GM21825 (cell line): ENCODE data around the gene DUS2.
"Not testable (repeated sequence)": the region's sequence is repeated elsewhere in the genome, so short reads cannot be mapped to it uniquely, and the experiment has no call there.

Experiments
- ATAC-seq: cut with Tn5 transposase; IDR thresholded peaks from one replicate; pipeline ENCODE4 v1.9.1; 2021; ENCODE audit warnings: mild to moderate bottlenecking, moderate library complexity; ENCODE audit not compliant: unreplicated experiment

Gene DUS2

DNA sequence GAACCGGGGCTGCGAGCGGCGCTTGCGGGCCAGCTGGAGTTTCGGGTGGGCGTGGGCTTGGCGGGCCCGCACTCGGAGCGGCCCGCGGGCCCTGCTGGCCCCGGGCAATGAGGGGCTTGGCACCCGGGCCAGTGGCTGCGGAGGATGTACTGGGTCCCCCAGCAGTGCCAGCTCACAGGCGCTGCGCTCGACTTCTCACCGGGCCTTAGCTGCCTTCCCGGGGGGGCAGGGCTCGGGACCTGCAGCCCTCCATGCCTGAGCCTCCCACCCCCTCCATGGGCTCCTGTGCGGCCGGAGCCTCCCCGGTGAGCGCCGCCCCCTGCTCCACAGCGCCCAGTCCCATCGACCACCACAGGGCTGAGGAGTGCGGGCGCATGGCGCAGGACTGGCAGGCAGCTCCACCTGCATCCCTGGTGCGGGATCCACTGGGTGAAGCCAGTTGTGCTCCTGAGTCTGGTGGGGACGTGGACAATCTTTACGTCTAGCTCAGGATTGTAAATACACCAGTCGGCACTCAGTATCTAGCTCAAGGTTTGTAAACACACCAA, 24.8 kb upstream of the DUS2 start:
- ATAC-seq, result not testable (repeated sequence)

DNA sequence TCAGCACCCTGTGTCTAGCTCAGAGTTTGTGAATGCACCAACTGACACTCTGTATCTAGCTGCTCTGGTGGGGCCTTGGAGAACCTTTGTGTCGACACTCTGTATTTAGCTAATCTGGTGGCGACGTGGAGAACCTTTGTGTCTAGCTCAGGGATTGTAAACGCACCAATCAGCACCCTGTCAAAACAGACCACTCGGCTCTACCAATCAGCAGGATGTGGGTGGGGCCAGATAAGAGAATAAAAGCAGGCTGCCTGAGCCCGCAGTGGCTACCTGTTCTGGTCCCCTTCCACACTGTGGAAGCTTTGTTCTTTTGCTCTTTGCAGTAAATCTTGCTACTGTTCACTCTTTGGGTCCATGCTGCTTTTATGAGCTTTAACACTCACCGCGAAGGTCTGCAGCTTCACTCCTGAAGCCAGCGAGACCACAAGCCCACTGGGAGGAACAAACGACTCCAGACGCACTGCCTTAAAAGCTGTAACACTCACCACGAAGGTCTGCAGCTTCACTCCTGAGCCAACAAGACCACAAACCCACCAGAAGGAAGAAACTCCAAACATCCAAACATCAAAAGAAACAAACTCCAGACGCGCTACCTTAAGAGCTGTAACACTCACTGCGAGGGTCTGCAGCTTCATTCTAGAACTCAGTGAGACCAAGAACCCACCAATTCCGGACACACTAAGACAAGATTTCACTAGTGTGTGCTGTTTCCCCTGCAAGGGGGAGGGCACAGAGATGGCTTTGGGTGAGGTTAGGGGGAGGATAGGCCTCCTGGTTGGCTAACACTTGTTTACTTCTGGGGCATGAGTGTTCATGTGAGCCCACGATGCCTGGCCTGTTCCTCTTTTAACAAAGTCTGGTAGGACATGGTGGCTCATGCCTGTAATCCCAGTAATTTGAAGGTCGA, 24.1 kb upstream of the DUS2 start, which contains the start of gene DPEP2:
Gene DPEP2, minus strand, starts transcription at position 706 of the 910 bp plus-strand sequence. CDS start 6,272 bp downstream, outside the sequence.
- ATAC-seq, result not testable (repeated sequence)

DNA sequence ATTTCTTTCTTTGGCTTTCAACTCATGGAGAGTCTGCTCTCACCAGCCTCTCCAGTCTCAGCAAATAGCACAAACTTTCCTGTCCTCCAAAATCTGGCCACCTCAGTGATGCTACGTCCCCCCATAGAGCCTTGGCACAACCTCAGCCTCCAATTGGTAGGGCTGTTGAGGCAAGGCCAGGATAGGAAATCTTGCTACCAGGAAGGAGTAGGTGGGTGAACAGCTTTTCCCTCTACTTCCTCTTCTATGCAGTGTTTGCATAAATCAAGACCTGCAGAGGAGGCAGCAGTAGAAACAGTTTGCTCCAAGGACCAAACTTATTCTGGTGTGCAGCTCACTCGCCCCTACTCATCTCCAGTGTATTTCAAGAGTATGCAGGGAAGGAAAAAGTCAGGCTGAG, 23.1 kb upstream of the DUS2 start:
- no peak for ATAC-seq

DNA sequence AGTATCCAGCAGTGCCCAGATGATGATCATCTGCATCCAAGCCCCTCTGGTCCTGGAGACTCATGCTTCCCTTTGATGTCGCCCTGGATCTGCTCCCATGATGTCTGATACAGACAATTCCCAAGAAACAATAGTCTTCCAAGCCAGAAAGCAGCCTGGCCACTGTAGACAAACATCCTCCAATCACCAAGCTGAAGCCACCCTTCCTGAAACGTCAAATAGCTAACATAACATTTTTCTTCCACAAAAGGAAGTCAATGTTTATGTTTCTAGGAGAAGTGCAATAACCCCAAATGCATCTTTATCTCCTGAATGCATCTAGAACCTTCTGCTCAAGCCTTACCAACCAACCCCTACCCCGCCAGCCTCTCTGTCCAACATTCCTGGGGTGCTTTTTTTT, 22.6 kb upstream of the DUS2 start:
- no peak for ATAC-seq

- ATAC-seq, result no peak
Observed at GRCh38 chr16:68003031-68003430, 20.1 kb upstream of the DUS2 start.

DNA sequence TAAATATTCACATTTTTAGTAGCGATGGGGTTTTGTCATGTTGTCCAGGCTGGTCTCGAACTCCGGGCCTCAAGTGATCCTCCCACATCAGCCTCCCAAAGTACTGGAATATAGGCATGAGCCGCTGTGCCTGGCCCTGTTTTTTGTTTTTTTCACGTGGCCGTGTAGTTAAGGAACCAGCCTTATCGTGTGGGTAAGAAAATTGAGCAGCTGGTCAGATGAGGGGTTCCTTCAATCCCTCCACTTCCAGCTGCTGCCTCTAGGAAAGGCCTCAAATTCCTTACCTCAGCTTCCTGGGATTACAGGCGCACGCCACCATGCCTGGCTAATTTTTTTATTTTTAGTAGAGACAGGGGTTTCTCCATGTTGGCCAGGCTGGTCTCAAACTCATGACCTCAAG, 17.9 kb upstream of the DUS2 start:
- ATAC-seq, result no peak

DNA sequence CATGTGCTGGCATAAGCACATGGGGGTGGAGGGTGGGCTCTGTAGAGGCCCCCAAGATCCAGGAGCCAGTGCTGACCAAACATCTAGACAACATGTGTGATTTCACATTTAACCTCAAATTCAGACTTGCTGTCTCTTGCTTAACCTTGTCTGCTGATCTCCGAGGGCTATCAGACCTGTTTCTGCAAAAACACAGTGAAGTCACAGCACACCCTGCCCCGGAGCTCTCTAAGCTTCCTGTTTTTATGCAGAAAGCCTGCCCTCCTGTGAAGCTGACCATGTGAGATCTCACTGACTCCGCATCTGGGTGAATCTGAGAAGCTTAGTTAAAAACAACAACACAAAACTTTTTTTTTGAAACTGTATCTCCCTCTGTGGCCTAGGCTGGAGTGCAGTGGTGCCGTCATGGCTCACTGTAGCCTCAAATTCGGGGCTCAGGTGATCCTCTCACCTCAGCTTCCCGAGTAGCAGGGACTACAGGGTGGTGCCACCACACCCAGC, 17.2 kb upstream of the DUS2 start:
- no peak for ATAC-seq

DNA sequence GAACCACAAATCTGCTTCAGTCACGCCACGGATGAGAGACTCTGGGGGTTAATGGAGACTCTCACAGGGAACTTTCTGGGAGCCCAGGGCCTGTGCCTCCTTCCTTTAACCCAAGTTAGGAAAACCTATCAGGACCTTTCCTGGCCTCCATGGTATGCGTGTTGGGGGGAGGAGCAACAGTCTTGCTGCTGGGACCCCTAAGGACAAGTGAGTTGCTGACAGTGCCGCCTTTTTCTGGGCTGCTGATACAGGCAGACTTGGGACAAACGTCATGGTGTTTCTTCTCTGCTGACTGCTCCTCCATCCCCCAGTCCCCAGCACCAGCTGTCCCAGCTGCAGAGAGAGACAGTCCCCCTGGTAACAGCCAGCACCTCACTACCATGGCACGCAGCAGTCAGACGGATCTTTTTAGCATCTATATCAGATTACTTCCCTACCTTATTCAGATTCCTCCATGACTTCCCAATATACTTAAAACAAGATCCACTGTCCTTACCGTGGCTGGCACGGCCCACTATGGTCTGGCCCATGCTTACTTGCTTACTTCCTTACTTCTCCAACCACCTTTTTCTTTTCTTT, 13.8 kb upstream of the DUS2 start:
- no peak for ATAC-seq

DNA sequence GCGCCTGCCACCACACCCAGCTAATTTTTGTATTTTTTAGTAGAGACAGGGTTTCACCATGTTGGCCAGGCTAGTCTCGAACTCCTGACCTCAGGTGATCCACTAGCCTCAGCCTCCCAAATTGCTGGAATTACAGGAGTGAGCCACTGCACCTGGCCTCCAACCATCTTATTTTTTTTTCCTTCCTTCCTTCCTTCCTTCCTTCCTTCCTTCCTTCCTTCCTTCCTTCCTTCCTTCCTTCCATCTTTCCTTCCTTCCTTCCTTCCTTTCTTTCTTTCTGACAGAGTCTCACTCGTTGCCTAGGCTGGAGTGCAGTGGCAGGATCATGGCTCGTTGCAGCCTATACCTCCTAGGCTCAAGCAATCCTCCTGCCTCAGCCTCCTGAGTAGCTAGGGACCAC, 13.2 kb upstream of the DUS2 start:
- not testable (repeated sequence) for ATAC-seq

GRCh38 chr16:68013440-68013839, 9.6 kb upstream of the DUS2 start:
- ATAC-seq, result no peak

- ATAC-seq, result no peak
Observed at GRCh38 chr16:68015681-68016080, 7.4 kb upstream of the DUS2 start, which contains the start of gene DPEP2NB. TSS of gene DPEP2NB (minus strand) at chr16:68015911. CDS start at chr16:68015770, 141 bp downstream.

DNA sequence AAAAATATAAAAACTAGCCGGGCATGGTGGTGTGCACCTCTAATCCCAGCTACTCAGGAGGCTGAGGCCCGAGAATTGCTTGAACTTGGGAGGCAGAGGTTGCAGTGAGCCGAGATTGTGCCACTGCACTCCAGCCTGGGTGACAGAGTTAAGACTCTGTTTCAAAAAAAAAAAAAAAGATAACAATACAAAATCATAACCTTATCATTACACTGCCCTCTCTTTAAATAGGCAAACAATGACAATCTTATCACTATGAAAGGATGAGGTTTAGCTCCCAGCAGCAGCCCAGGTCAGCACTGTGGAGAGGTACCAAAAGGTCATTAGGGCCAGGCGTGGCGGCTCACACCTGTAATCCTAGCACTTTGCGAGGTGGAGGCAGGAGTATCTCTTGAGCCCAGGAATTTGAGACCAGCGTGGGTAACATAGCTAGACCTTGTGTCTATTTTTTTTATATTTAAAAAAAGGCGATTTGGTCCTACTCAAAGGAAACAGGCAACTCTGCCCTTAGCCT, 3.9 kb upstream of the DUS2 start:
- no peak for ATAC-seq

DNA sequence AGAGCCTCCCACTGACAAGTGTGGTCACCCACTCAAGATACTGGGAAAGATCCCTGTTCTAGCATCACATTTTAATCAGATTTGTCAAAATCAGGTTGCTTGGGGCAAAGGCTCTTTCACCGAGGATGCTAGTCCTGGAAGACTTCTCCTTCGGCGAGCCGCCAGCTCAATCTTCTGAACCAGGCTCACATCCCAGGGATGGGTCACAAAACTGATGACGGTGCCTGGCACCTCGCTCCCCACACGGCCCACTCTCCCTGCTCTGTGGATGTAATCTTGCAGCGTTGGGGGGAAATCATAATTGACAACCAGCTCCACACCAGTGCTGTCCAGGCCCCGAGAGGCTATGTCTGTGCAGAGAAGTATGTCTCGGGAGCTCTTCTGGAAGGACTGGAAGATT, 1.6 kb upstream of the DUS2 start:
- no peak for ATAC-seq

DNA sequence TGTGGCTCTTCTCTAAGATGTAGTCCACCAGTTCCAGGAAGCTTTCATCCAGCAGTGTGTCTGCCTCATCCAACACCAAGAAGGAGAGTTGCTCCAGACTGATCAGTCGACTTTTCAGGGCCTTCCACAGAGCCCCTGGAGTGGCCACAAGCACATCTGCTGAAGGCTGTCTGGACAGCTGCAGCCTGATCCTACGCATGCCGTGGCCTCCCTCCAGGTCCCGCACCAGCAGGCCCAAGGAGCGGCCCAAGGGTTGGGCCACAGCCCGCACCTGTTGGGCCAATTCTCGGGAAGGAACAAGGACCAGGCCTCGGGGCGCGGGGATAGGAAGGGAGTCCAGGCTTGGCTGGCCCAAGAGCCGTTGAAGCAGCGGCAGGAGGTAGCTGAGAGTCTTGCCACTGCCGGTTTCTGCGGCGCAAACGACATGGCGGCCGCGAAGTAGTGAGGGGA, 781 bp upstream of the DUS2 start:
- peak; percentile 20 for ATAC-seq

GRCh38 chr16:68028996-68029395, 5.9 kb downstream of the DUS2 start:
- no peak for ATAC-seq

DNA sequence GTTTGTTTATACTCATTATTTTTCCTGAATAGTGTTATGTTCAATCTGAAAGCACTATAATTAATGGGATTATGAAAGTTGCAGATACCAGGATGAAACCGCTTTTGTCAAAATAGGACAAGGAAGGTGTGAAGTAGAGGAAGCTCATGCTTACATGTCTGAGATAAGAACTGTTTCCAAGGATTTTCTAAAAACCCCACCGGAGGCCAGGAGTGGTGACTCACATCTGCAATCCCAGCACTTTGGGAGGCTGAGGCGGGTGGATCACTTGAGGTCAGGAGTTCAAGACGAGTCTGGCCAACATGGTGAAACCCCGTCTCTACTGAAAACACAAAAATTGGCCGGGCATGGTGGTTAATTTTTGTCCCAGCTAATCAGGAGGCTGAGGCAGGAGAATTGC, 7.0 kb downstream of the DUS2 start:
- not testable (repeated sequence) for ATAC-seq

GRCh38 chr16:68031951-68032350, 8.9 kb downstream of the DUS2 start:
- ATAC-seq, result no peak

DNA sequence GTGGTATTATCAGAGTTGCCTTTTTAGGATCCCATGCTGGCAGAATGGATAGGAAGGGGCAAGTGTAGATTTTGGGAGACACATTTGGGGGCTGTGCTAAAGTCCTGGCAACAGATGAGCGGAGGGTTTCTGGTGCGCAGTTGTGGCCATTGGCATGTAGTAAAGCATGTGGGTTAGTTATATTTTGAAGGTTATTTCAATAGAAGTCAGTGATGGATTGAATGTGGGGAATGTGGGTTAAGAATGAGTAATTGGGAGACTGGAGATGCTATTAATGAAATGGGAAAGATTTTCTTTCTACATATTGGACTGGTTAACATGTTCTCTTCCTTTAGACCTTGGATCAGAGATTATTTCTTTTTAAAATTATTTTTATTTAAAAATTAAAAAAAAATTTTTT, 10.0 kb downstream of the DUS2 start:
- no peak for ATAC-seq

DNA sequence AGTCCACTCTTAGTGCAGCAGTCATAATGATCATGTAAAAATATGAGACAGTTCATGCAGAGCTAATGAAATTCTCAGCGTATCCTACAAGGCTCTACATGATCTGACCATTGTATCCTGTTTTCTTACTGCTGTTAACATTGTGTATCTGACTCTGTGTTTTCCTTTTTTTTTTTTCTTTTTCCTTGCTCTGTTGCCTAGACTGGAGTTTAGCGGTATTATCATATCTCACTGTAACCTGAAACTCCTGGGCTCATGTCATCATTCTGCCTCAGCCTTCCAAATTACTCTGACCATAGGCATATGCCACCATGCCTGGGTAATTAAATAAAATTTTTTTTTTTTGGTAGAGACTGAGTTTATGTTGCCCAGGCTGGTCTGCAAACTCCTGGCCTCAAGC, 12.1 kb downstream of the DUS2 start:
- no peak for ATAC-seq

GRCh38 chr16:68037841-68038597, 14.9 kb downstream of the DUS2 start:
- ATAC-seq, result no peak
